ENCODE results near the gene ABCA13.

Gene ABCA13

DNA sequence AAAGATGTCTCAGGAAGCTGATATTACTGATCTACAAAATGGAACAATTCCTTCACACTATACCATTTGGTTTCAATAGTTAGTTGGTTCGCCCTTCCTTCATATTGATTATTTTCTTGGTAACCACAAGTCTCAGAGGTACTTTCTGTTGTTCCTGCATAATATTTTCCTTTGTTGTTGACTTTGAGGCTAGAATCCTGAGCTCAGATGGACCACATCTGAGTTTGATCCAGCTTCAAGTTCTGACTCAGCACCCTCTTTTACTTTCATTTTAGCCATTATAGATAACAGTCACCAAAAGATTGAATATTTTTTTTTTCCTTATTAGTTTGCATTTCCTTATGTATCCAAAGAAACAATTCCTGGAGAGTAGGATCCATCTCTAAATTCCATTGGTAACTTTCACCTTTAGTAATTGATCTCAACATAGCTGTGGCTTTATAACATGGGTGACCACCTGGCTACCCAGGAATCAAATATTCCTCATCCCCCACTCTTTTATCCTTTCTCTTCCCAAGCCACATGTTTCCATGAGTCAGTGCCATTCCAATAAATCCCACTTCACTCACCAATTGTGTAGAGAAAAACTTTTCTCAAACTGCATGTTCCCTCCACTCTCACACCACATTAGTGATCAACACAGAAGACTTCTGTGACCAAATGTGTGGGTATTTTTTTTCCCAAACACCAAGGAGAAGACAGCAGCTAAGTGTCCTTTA, 9.7 kb upstream of the ABCA13 start:
- peaks cover 58% of the 10 kb centered on the region for H3K27me3 Mint-ChIP-seq
- no peaks in the 10 kb centered on the region for H3K4me1 Mint-ChIP-seq
- no peaks in the 10 kb centered on the region for H3K36me3 Mint-ChIP-seq
- no peak overlapping the region for H3K4me3 Mint-ChIP-seq
- H3K27ac Mint-ChIP-seq, result no peak overlapping the region
- no peak for ATAC-seq
- peaks cover 10% of the 10 kb centered on the region for H3K9me3 Mint-ChIP-seq

DNA sequence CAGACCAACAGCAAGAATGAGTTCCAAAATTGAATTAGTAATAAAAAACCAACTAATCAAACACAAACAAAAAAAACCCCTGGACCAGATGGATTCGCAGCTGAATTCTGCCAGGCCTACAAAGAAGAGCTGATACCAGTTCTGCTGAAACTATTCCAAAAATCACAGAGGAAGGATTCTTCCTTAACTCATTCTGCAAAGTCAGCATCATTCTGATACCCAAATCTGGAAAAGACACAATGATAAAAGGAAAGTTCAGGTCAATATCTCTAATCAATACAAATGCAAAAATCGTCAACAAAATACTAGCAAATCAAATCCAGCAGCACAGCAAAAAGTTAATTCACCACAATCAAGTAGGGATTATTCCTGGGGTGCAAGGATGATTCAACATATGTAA, 6.1 kb upstream of the ABCA13 start:
- Mint-ChIP-seq H3K27me3 (peaks cover 49% of the 10 kb centered on the region), H3K4me3 (no peak overlapping the region), H3K9me3 (peaks cover 16% of the 10 kb centered on the region), H3K4me1 (no peaks in the 10 kb centered on the region), H3K36me3 (no peaks in the 10 kb centered on the region), H3K27ac (no peak overlapping the region)
- no peak for ATAC-seq

DNA sequence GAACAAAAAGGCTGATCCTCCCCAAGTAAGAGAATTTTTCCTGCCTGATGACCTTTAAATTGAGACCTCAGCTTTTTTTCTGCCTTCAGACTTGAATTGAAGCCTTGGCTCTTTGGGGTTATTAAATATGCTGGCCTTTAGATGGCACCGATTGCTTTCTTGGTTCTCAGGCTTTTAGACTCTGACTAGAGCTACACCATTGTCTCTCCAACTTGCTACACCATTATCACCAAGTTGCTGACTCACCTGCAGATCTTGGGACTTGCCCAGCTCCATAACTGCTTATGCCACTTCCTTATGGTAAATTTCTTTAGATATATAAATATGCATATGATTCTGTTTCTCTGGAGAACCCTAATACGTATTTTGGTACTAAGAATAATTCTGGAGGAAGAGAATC, 3.1 kb upstream of the ABCA13 start:
- Mint-ChIP-seq H3K9me3 (peaks cover 11% of the 10 kb centered on the region), H3K27ac (no peak overlapping the region), H3K27me3 (peaks cover 36% of the 10 kb centered on the region), H3K4me3 (no peak overlapping the region), H3K36me3 (no peaks in the 10 kb centered on the region), H3K4me1 (no peaks in the 10 kb centered on the region)
- ATAC-seq, result no peak

DNA sequence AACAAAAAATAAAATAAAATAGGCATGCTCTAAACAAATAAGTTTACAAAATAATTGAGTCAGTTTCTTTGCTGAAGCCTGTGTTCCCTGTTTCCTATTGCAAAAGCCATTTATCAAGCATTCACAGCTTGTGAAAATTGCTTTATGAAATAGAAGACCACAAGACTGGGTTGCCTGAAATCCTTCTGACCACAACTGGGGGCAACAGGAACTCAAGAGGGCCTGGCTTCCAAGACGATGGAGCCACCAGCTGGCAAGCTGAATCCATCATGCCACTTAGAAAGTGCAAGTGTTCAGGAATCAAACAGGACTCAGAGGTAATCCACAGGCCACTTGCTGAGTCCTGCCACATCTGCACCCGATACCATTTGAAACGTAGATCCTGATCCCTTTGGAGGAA, 752 bp upstream of the ABCA13 start:
- H3K4me1 Mint-ChIP-seq, result no peaks in the 10 kb centered on the region
- ATAC-seq, result no peak
- no peak overlapping the region for H3K4me3 Mint-ChIP-seq
- peaks cover 19% of the 10 kb centered on the region for H3K27me3 Mint-ChIP-seq
- peaks cover 6% of the 10 kb centered on the region for H3K9me3 Mint-ChIP-seq
- no peak overlapping the region for H3K27ac Mint-ChIP-seq
- H3K36me3 Mint-ChIP-seq, result no peaks in the 10 kb centered on the region

DNA sequence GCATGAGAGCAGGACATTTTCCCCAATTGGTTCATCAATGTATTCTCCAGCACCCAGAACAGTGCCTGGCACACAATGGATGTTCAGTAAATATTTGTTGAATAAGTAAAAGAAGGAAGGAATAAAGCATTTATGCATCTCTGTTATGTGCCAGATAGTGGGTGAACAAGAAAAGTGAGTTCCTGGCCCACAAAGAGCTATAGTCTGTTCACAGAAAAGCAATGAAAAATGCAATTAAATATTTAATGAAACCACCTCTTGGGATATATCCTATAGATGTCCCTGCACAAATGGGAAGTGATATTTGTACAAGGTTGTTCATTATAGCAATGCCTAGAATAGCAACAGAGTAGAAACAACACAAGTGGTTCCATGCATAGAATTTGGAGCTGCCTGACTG, 2.1 kb downstream of the ABCA13 start:
- Mint-ChIP-seq H3K36me3 (no peaks in the 10 kb centered on the region), H3K4me1 (no peaks in the 10 kb centered on the region)
- no peak for ATAC-seq

DNA sequence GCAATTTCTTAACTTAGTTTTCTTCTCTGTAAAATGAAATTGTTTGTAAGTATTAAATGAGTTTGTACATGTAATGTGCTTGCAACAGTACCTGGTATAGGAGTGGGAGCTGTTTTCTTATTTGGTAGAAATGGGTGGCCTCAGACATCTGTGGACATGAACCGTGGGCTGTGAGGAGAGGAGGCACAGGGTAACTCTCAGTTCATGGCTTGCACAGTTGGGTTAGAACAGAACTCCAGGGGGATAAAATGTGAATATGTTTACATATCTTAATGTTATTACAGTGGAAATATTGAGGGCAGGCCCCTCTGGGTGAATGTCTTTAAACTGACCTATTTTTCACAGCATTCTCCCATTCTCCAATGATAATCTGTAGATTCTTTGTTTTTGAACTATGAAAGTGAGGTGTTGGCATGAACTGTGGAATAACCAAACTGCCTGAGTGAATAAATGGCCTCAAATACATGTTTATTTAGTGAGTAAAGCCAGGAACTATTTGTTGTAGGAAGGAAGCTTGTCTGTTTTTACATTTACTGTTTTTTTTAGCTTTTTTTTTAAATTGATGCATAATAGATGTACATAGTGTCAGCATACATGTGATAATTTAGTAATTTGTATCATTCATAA, 2.6 kb downstream of the ABCA13 start:
- H3K27me3 Mint-ChIP-seq, result no peaks in the 10 kb centered on the region
- no peak overlapping the region for H3K4me3 Mint-ChIP-seq
- no peaks in the 10 kb centered on the region for H3K36me3 Mint-ChIP-seq
- H3K9me3 Mint-ChIP-seq, result no peaks in the 10 kb centered on the region
- H3K27ac Mint-ChIP-seq, result no peak overlapping the region
- ATAC-seq, result no peak
- no peaks in the 10 kb centered on the region for H3K4me1 Mint-ChIP-seq

More for the DNA sequence above, 2.1 kb downstream of the ABCA13 start:
- Mint-ChIP-seq H3K27me3 (no peaks in the 10 kb centered on the region), H3K9me3 (no peaks in the 10 kb centered on the region), H3K27ac (no peak overlapping the region), H3K4me3 (no peak overlapping the region)

DNA sequence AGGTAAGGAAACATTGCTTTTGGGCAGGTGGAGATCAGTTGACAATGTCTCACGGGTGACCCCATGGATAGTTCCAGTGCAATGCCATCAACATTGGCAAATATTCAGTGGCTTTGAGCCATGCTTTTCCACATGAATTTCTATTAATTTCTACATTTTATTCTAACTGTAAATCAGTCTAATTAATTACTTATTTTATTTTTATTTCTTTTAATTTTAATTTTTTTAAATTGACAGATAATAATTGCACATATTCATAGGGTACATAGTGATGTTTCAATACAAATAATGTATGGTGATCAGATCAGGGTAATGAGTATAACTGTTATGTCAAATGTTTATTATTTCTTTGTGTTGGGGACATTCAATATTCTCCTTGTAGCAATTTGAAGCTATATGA, 3.8 kb downstream of the ABCA13 start:
- H3K27me3 Mint-ChIP-seq, result no peaks in the 10 kb centered on the region
- H3K36me3 Mint-ChIP-seq, result no peaks in the 10 kb centered on the region
- no peaks in the 10 kb centered on the region for H3K4me1 Mint-ChIP-seq
- ATAC-seq, result no peak
- H3K27ac Mint-ChIP-seq, result no peak overlapping the region
- no peak overlapping the region for H3K4me3 Mint-ChIP-seq
- H3K9me3 Mint-ChIP-seq, result no peaks in the 10 kb centered on the region

DNA sequence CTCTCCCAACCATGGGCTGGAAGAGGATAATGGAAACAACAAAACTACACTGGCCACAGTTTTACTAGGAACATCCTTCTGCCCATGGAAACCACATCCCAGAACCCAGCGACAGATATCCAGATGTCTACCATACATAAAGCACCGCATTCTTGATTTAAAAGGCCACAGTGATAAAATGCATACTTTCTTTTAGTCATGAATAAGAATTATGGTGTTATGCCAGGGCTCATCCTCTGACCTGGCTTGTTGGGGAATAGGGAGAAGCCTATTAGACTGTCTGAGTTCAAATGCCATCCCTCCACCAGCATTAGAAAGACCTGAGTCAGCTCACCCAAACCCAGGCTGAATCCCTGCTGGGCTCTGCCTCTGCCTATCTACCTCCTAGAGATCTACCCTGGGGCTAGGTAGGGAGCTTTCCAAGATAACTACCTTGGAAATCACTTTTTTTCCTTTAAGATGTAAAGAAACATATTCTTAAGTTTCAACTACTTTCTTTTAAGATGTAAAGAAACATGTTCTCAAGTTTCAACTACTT, 5.2 kb downstream of the ABCA13 start:
- H3K4me3 Mint-ChIP-seq, result no peak overlapping the region
- H3K27me3 Mint-ChIP-seq, result no peaks in the 10 kb centered on the region
- no peaks in the 10 kb centered on the region for H3K4me1 Mint-ChIP-seq
- no peaks in the 10 kb centered on the region for H3K9me3 Mint-ChIP-seq
- H3K27ac Mint-ChIP-seq, result no peak overlapping the region
- ATAC-seq, result no peak
- H3K36me3 Mint-ChIP-seq, result no peaks in the 10 kb centered on the region

DNA sequence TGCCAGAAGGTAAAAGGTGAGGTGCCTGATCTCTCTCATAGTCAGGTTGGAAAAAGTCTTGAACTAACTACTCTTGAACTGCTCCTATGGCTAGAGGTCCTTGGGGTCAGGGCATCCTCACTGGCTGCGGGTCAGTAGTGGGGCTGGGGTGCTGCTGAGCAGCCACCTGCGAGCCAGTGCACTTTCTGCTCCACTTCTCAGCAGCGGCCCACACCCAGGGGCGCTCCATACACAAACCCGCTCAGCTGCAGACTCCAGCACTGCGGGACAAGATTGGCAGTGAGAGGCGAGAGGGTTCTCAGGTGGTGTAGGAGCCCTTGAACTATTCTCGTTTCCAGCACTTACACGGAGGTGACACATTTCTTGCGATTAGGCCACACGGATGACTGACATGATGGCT, 6.0 kb downstream of the ABCA13 start:
- ATAC-seq, result peak; percentile 53
- Mint-ChIP-seq H3K9me3 (no peaks in the 10 kb centered on the region), H3K4me3 (no peak overlapping the region), H3K27ac (no peak overlapping the region), H3K27me3 (no peaks in the 10 kb centered on the region), H3K36me3 (no peaks in the 10 kb centered on the region), H3K4me1 (no peaks in the 10 kb centered on the region)

DNA sequence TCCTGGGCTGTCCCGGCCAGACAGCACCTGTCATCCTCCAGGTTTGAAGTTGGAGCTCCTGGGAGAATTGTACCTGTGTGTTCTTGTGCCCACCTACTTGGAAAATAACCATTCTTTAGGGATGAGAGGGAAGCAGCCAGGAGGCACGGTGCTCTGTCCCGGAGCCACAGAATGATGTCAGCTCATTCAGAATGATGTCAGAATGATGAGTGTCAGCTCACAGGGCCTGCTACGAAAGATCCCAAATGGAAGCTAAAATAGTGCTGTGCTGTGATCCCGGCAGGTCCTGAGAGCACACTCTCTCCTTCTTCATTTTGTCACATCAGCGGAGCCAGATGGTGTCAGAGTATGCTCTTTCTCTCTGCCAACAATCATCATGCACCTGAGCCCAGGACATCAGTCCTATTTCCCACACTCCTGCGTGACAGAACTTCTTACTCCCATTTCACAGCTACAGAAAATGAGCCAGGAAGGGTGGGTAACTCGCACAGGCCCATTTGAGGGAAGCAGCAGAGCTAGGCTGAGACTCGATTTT, 8.3 kb downstream of the ABCA13 start:
- H3K36me3 Mint-ChIP-seq, result no peaks in the 10 kb centered on the region
- no peak overlapping the region for H3K27ac Mint-ChIP-seq
- no peak for ATAC-seq
- H3K9me3 Mint-ChIP-seq, result no peaks in the 10 kb centered on the region
- no peaks in the 10 kb centered on the region for H3K4me1 Mint-ChIP-seq
- H3K4me3 Mint-ChIP-seq, result no peak overlapping the region
- H3K27me3 Mint-ChIP-seq, result no peaks in the 10 kb centered on the region

DNA sequence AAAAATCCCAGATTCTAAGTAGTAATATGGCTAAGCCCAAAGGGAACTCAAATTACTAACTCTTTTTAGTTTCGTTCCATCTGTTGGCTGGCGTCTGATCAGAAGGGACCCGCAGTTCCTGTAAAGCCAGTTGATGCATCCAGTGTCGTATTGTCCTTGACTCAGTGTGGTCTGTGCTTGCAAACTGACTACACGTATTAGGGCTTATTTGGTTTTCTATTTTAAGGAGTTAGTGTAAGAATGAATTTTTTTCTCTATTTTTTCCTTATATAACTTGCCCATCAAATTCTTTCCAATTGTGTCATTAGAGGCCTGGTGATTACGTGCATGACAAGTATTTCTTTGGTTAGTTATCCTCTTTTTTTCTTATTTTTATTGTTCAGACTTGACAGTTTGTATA, 9.7 kb downstream of the ABCA13 start:
- Mint-ChIP-seq H3K27ac (no peak overlapping the region), H3K9me3 (no peaks in the 10 kb centered on the region), H3K4me3 (no peak overlapping the region), H3K4me1 (no peaks in the 10 kb centered on the region), H3K36me3 (no peaks in the 10 kb centered on the region), H3K27me3 (peaks cover 1% of the 10 kb centered on the region)
- ATAC-seq, result no peak

DNA sequence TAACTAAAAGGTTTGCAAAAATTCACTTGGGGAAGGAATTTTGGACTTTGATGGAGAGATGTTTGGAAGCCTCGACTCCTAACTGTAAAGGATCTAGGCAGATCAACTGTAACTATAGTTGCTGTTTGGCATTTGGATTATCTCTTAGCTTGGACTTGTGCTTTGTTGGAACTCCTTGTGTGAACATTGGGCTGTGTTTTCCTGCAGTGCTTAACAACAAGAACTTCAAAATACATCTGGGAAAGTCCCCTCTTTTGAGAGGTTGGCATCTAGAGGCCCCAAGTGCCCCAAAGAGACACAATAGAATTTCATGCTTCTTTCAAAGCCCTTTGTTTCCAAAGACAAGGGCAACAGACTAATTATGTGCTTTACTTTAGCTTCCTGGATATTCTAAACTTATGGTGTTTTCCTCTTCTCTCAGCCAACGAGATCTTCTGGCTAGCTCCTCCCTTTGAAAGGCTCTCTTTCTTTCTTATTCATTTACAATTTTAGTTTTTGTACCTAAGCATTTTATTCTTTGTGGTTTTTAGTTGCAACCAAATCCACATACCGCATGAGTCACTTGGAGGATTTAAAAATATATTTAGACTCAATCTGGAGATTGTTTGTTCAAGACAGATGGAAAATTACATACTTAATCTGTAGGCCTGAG, 11.6 kb downstream of the ABCA13 start:
- Mint-ChIP-seq H3K4me3 (no peak overlapping the region), H3K27ac (no peak overlapping the region), H3K27me3 (peaks cover 14% of the 10 kb centered on the region), H3K36me3 (no peaks in the 10 kb centered on the region), H3K9me3 (peaks cover 3% of the 10 kb centered on the region), H3K4me1 (no peaks in the 10 kb centered on the region)
- ATAC-seq, result no peak

DNA sequence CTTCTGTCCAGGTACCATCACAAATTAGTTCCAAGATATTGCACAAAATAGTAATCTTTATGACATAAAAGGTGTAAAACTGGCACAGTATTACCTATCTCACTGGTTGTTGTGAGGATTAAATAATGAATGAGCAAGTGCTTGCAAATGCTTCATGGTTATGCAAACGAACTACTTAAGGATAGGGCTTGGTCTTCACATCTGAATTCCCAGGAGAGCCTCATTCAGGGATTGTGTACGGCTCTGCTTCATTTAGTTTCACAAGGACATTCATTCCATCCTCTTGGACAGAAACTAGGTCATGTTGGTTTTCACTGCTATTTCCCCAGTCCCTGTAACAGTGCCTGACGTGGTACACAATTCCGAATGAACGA, 12.1 kb downstream of the ABCA13 start:
- Mint-ChIP-seq H3K36me3 (no peaks in the 10 kb centered on the region), H3K4me1 (no peaks in the 10 kb centered on the region), H3K27me3 (peaks cover 20% of the 10 kb centered on the region), H3K9me3 (peaks cover 3% of the 10 kb centered on the region), H3K27ac (no peak overlapping the region), H3K4me3 (no peak overlapping the region)
- ATAC-seq, result no peak

DNA sequence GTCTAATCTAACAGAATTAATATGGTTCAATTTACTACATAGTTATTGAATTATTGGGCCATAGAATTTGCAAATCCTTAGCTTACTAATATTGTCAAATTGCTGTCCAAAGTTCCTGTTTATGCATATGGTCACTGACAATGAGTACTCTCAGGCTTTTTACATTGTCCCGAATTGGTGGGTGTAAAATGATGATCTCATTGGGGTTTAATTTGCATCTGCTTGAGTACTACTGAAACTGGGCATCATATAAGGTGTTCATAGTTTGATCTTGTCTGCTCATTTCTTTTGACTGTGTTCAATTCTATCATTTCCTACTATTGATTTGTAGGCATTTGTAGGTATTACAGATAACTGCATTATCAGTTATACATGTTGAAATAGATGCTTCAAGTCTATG, 12.7 kb downstream of the ABCA13 start:
- H3K4me1 Mint-ChIP-seq, result no peaks in the 10 kb centered on the region
- peaks cover 6% of the 10 kb centered on the region for H3K9me3 Mint-ChIP-seq
- no peak overlapping the region for H3K27ac Mint-ChIP-seq
- H3K27me3 Mint-ChIP-seq, result peaks cover 25% of the 10 kb centered on the region
- H3K4me3 Mint-ChIP-seq, result no peak overlapping the region
- no peaks in the 10 kb centered on the region for H3K36me3 Mint-ChIP-seq
- no peak for ATAC-seq

DNA sequence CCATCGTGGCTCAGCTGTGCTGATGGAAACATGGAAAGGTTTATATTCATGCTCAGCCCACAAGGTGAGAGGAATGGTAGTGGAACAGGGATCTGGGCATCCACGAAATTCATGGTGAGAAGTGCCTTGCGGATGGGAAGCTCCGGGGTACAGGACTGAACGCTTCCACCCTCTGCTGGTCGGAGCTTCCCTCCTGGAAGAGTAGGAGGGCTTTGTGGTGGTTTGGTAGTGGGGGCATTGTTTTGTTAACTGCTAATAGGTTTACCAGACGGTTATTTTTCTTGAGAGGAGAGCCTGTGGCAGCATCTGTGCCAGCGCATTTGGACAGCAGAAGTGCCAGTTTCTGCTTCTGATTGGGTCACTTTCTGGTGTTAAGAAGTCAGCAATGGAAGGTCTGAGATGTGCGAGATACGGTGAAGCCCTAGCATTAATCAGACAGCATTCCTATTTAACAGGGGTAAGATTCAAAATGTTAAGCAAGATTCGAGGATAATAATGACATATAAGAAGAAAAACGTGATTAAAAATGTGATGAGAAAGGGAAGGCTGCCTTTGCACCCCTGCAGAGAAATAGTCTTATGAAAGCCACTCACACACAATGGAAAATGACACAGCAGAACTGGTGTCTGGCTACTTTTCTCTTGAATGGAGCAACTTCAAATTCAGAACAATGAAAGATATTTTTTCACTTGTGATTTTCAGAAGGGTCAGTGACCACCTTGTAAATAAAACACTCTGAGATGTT, 17.7 kb downstream of the ABCA13 start:
- Mint-ChIP-seq H3K9me3 (peaks cover 6% of the 10 kb centered on the region), H3K4me1 (no peaks in the 10 kb centered on the region), H3K27ac (no peak overlapping the region), H3K4me3 (no peak overlapping the region), H3K27me3 (peaks cover 25% of the 10 kb centered on the region), H3K36me3 (no peaks in the 10 kb centered on the region)
- no peak for ATAC-seq
